RWPE1 (cell line): ENCODE measurements around the gene ANKRD28.

Source experiments
- CTCF ChIA-PET: fragments of 350-600 bp; sonication (Branson Sonifier 250); formaldehyde crosslinking; extraction: SDS; loops from one replicate; lab custom pipeline; 2021; lab: Yijun Ruan, JAX
- POLR2A ChIA-PET: fragments of 400-600 bp; formaldehyde crosslinking; extraction: SDS; loops from one replicate; lab custom pipeline; 2020; ENCODE audit warnings: antibody characterized with exemption; ENCODE audit not compliant: low non-redundant PET; lab: Yijun Ruan, JAX
- DNase-seq: peaks from one replicate; pipeline ENCODE4 v3.0.0; 2012; ENCODE audit warnings: low spot score
- H3K27ac ChIP-seq: fragments of 450-650 bp; 2 replicates; pipeline ENCODE4 v1.5.1; 2017
- CTCF ChIP-seq: fragments of 450-650 bp; conservative IDR thresholded peaks from 2 replicates; pipeline ENCODE4 v1.5.1; 2017; ENCODE audit warnings: low read depth, mild to moderate bottlenecking

Gene ANKRD28

GRCh38 chr3:15804553-15805095 is 6.8 kb upstream of the ANKRD28 start:
- no peak for TF ChIP-seq CTCF
- ChIA-PET POLR2A (no interaction called here), CTCF (no interaction called here)
- DNase-seq = no peak
- H3K27ac ChIP-seq = no peak overlapping the region

DNA sequence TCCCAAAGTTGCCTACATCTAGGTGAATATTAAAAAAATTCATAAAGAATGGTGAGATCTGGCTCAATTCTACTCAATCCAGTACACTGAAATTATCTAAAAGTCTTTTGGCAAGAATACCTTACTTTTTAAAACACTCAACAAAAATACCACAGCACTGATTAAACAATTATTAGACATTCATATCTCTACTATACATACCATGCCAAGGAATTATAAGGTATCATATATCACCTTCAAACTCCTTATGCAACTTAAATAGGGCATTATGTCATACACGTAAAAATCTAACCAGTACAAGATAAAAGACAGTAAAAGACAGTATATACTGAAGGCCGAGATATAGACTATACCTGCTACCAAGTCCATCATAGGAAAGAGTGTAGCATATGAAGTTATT is 6.1 kb upstream of the ANKRD28 start:
- no peak for DNase-seq
- POLR2A ChIA-PET = no interaction called here

DNA sequence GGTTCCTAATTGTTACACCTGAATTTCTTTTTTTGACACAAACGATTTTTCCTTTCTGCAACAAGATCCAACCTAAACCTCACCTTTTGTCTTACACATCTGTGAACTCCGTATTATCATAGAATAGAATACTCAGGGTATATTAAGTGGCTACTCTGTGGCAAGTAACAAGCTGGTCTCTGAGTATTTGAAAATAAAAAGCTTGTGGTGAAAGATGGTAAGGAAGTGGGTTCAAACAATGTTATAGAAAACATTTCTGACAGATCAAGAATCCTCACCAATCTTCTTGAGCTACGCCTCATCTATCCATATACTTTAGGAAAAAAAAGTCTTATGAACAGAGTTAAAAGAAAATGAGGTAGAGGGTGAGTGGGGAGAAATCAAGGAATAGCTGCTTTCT is 3.5 kb upstream of the ANKRD28 start:
- no peak for TF ChIP-seq CTCF
- ChIA-PET POLR2A (no interaction called here), CTCF (no interaction called here)
- DNase-seq = no peak
- H3K27ac ChIP-seq = no peak overlapping the region

More for the DNA sequence above, 6.1 kb upstream of the ANKRD28 start:
- CTCF ChIA-PET = no interaction called here
- TF ChIP-seq CTCF = no peak
- H3K27ac ChIP-seq = no peak overlapping the region

GRCh38 chr3:15800780-15801179 is 3.0 kb upstream of the ANKRD28 start:
- TF ChIP-seq CTCF = no peak
- POLR2A ChIA-PET = no interaction called here
- CTCF ChIA-PET = no interaction called here
- no peak overlapping the region for H3K27ac ChIP-seq
- DNase-seq = no peak

- H3K27ac ChIP-seq = no peak overlapping the region
- no peak for DNase-seq
- ChIA-PET CTCF (no interaction called here), POLR2A (no interaction called here)
- TF ChIP-seq CTCF = no peak
Measured at GRCh38 chr3:15800327-15800726, 2.5 kb upstream of the ANKRD28 start.

- ChIA-PET POLR2A (no interaction called here), CTCF (interaction anchor here (0.6 kb wide), 1 partner anchor 12 kb away, joined by 3 read pairs; no protein-coding TSS in a partner anchor)
- TF ChIP-seq CTCF = no peak
- no peak overlapping the region for H3K27ac ChIP-seq
- no peak for DNase-seq
Measured at GRCh38 chr3:15798533-15799245, 910 bp upstream of the ANKRD28 start.
